Stimulated activated CD8-positive, alpha-beta memory T cell treated with anti-CD3 and anti-CD28 coated beads, Interleukin-7, amount 100 ng/mL, for 4 hours (primary cell): ENCODE data around the gene TNFSF11.

ENCODE experiments used
- DNase-seq, 2 donors: peaks; one replicate each; pipeline ENCODE4 v3.0.0-alpha.2; 2020; ENCODE audit warnings: low read depth in 2 of 2

TNFSF11 gene

DNA sequence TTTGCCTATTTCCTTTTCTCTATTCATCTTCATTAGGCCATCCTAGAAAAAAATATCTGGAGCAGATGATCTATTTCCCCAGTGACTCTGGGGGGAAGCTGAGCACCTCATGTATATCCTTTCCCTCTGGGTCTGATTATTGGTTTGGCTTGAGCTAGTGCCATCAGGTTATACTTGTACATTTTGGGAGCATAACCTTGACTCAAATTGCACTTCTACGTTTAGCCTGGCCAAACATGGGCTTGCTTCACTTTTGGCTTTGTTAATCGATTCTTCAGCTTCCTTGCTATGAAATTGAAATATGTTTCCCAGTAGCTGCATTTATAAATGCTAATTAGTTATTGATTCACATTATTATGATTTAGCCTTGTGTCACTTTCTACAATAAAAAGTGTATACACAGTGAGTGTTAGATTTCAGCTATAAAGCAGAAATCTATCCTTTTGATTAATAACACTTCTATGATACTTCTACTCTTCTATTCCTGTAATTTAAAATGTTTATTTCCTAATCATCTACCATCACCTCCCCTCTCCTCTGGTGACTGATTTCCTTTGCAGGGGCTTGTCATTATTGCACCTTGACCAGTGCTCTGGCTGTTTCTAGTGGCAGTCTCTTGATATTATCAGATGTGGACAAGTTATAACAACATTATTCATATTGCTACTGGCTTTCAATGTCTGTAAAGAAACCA, 37.3 kb downstream of the TNFSF11 start:
- DNase-seq, result no peak

DNA sequence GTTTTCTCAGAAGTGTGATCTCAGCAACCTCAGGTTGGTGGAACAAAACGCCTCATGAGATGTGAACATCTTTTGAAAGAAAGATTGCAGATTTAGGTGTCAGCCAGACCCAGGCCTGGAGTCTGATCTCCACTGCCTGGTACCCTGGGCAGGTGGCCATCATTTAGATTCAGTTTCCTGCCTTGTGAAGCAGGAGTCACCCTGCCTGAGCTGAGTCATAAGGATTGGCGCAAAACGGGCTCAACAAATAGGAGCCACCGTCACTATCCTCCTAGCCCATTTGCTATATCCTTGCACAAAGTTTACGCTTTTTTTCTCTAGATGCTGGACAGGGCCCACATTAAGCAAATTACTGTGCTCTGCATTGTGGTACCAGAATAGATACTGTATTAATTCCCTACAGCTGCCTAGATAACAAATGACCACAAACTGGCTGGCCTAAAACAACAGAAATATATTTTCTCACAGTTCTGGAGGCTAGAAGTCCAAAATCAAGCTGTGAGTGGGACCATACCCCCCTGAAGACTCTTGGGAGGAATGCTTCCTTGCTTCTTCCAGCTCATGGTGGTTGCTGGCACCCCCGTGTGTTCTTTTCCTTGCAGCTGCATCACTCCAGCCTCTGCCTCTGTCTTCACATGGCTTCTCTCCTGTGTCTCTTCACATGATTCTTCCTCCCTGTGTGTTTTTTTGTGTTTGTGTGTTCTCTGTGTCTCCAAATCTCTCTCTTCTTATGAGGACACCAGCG, 38.2 kb downstream of the TNFSF11 start:
- no peak for DNase-seq

DNA sequence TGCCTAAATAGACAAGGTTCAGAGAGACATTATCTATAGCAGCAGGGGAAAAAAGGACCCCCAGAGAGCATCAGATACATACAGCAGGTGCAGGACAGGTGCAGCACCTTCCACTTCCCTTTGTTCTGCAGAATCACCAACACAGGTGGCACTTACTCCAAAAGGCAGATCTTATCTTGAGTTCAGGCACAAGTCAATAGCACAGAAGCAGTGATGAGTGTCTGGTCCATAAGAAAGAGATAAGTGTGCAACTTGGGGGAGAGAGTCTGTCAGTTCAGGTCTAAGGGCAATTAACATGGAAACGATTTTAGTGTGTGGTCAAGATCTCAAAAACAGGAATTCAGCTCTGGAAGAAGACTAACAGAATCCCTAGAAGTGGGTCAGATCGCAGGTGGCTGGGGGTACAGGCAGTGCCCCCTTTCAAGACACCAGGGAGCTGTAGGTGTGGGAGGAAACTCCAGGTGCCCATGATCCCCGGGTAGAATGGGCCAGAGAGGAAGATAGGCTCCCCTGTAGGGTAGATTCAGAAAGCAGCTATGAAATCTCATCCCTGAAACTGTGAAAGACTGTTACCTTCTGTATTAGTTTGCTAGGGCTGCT, 40.6 kb downstream of the TNFSF11 start:
- DNase-seq, result no peak

DNA sequence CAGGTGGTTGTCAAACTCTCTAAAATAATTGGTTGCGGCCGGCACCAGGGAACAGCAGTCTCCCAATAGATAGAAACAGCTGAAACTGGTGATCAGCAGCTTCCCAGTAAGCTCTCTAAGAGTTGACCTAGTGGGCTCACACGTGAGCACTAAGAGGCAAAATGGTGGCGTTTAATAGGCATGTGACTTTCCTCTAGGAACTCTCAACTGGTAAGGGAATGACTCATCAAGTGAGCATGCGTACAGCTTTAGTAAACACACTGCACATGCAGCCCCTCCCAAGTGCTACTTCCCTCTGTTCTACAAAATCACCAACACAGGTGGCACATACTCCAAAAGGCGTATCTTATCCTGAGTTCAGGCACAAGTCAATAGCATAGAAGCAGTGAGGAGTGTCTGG, 41.7 kb downstream of the TNFSF11 start:
- DNase-seq, result no peak

DNA sequence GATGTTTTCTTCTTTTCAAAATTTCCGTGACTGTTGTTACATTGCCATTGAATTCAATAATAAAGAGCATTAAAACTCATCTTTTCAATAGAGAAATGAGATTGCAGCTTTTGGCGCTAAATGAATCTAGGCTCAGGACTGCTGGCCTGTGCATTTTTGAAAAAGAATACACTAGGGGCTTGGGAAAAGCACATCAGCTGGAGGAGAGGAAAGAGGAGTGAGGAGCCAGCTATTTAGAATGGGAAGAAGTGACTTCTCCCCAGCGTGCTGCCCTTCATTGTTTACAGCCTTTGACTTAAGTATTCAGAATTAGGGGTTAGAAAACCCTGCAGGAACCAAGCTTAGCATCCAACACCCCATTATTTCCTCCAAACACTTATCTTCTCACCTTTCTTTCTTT, 43.3 kb downstream of the TNFSF11 start:
- DNase-seq, result no peak

DNA sequence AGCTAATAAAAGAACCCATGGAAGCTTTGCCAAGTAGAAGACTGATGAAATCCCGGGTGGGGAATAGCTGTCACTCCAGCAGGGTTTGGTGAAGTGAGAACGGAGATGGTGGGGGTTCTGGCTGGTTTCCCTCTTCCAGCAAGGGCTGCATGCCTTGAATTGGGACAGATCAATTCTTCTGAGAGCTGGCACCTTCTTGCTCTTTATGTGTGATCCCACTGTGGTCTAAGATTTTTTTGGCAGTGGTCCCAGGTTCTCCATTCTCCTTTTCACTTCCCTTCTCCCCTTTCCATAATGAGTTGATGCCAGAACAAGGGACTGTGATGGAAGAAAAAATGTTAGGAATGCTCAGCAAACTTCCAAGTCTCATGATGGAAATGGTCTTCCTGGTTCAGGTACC, 50.0 kb downstream of the TNFSF11 start:
- DNase-seq, result no peak

DNA sequence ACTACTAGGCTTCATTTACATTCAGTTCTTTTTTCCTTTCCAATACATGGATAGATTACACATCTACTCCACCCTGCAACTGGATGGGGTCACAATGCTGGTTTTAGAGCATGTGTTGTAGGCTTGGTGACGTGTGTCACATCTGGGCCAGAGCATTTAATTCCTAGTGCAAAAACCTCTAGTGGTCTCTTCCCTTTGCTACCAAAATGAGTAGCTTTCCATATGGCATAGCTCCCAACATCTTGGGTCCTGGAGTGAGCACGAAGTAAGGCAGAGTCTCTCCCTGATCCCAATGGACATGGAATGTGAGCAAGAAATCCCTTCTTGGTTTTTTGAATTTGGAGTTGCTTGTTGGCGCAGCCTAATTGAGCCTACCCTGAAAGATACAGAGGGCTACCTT, 51.7 kb downstream of the TNFSF11 start:
- DNase-seq, result no peak

DNA sequence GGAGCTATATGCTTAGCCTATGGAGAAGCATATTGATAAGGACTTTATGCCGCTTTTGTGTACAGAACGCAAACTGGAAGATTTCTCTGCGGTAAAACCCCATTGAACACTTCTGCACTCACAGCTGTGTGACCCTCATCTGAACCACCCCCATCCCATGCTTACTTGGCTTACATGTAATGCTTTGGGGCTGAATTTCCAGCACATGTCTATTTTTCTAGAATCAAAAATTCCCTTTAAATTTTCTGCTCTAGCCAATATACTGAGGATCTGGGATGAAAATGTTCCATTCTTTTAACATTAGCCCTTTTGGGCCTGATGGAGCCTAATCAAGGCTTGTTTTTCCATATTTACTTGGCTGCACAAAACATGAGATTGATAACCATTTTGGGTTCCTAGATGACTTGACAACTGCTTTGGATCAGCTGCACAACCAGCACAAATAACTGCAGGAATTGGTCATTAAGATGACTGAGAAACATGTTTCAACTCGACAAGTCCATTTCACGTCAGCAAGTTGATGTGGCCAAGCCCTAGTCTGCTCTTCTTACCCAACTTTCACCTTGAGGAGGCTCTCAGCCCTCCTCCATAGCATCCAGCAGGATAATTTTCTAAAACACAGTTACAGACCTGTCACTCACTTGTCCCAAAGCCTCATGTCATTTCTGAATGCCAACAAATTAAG, 52.4 kb downstream of the TNFSF11 start:
- no peak for DNase-seq

DNA sequence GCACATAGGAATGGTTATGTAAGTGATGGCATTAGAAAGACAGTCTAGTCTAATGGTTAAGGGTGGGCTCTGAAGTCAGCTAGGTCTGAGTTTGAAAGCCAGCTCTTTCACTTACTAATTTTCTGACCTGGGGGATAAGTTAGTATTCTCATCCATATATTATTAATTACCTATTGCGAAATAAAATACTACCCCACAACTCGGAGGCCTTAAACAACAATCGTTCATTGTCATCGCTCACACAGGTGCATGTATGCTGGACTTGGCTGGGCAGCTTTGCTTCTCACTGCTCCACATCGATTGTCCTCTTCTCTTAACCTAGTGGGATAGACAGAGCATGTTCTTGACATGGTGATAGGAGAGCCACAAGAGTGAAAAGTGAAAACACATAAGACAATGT, 54.7 kb downstream of the TNFSF11 start:
- no peak for DNase-seq

DNA sequence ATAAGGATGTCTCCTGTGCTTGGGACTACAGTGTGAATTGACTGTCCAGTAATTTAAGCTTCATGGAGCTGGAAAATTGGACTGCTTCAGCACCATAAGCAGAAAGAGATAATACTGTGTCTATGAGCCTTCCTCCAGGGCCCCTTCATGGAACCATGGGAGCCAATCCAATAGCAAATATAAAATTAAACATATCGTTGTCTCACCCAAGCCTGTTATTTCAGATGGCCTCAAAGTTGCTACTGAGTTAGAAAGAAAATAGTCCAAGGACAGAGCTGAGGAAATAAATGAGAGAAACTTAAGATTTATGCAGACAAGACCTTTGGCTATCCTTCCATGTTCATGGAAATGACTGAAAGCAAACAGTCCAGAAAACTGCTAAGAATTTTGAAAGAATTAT, 57.2 kb downstream of the TNFSF11 start:
- no peak for DNase-seq

DNA sequence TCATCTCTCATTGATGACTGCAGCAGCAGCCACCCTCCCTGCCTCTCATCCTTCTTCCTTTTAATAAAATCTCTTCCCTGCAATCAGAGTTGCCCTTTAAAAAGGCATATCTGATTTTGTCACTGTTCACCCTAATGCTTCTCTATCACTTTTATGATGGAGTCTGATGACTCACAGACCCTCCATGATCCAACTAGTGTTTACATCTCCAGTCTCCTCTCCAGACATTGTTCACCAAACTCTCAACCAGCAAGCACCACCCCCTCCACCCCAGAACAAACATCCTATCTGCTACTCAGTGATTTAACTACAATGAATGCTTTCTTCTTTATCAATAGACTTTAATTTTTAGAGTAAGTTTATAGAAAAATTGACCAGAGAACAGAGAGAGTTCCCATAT, 59.5 kb downstream of the TNFSF11 start:
- DNase-seq, result no peak

DNA sequence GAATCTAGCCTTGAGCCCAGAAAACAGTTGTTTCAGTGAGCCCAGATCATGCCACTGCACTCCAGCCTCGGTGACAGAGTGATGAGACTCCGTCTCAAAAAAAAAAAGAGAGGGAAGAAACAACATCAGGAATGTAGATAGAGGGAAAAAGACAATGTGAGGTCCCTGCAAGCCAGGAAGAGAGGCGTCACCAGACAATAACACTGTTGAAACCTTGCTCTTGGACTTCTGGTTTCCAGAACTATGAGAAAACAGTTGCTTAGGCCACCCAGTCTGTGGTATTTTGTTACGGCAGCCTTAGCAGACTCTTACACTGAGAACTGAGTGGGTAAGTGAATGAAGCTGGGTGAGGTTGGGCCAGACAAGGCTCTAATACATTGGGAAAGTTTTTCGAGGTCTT, 64.1 kb downstream of the TNFSF11 start:
- DNase-seq, result no peak

DNA sequence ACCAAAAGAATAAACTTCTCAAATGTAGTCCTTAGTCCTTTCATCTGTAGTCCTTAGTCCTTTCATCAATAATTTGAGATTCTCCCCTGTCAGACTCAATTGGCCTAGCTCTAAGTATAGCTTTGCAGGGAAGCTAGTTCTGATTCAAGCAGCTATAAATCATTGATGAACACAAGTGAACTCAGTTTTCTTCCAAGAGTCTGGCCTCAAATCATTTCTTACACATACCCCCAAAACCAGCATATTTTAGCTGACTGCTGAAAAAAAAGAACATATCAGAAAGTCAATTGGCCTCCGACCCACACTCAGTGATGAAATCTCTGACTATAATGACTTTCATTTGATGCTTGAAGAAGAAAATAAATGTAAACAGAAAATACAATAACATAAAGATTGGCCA, 64.9 kb downstream of the TNFSF11 start:
- no peak for DNase-seq

DNA sequence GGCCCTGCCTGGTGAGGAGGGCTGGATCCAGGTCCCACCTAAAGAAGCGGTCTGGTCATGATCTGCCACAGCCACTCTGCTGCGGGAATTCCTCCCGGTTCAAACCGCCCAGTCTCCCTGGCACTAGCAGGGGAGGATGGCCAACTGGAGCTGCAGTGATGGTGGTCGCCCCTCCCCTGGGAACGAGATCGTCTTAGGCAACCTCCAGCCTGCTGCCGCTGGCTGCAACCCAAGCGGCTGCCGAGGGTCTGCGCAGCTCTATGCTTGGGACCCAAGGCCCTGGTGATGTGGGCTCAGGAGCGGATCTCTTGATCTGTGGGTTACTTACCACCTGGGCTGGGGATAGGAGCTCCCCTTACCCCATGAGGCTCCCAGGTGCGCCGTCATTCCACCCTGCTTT, 69.1 kb downstream of the TNFSF11 start:
- DNase-seq, result no peak

DNA sequence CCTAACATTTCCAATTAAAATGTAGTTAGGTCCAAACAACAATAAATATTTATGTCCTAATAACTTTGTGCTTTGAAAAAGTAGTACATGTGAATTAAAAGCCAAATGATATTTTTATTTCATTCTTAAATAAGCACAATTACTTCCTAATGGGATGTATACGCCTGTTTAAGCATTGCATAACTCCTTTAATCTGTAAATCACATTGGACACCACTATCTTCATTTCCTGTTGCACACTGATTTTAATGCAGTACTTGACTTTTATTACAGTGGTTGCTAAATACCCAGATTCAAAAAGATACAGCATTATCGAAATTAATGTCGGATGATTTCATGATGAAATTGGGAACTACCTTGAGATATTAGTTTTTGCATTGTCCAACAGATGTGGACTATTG, 70.9 kb downstream of the TNFSF11 start:
- no peak for DNase-seq

DNA sequence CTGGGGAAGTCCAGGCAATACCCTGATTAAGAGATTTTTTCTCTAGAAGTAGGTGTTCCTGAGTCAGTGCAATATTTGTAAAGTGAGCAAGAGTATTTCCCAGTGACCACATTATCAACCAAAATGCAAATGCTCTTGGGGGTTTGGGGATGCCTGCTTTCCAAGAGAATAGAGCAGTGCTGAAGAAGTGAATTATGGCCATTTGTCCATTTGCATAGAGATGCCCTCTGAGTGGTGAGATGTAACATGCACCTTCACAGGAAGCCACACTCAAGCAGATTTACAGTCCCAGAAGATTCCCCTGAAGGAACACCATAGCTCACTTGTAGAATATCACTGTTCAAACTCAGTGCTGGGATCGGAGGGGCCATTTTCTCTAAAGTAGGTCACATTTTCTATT, 71.8 kb downstream of the TNFSF11 start:
- no peak for DNase-seq

DNA sequence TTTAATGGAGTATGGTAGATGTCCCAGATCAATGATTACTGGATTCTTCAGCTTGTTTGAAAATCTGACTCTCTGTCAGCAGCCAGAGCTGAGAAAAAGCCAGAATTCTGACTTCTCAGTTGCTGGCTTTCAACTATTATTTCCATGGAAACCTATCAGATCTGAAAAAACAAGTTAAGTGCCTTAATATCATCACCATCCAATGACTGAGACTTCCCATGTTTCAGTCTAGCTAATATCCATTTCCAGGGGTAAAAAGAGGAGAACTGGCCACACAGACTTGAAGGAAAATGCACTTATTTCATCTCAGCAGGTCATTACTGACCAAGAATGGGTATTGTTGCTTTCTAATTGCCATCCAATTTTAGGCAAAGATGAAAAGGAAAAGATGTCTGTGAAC, 75.2 kb downstream of the TNFSF11 start:
- no peak for DNase-seq

DNA sequence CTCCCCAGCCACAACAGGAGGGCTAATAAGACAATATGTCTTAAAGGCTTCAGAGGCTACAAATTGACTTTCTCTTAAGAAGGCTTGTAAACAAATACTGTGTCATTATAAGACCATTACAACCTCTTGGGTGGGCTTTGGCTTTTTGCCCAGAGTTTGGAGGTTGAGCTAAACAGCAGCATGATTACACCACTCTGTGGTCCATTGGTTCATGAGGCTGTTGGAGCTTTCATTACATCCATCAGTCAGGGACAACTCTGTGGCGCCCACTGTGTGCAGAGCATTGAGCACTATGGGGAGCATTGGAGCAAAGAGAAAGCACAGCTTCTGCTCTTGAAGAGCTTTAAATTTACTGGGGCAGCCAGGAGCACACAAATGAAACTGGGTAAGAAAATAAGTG, 75.9 kb downstream of the TNFSF11 start:
- DNase-seq, result no peak

DNA sequence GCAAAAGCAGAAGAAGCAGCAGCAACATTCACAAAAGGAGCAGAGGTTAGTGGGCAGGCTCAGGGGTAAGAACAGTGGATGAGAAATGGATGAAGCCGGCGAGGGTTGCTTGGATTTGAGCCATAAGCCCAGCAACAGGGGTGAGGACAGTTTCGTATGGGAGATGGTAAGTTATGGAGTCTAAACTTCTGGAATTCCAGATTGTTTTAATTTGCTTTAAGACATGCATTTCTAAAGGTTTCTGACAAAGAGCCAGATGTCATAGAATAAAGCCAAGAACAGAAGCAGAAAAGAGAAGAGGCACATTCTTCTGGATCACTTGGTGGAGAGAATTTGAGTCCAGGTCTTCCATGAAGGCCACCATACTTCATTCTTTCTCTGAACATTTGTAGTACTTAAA, 76.6 kb downstream of the TNFSF11 start:
- no peak for DNase-seq

DNA sequence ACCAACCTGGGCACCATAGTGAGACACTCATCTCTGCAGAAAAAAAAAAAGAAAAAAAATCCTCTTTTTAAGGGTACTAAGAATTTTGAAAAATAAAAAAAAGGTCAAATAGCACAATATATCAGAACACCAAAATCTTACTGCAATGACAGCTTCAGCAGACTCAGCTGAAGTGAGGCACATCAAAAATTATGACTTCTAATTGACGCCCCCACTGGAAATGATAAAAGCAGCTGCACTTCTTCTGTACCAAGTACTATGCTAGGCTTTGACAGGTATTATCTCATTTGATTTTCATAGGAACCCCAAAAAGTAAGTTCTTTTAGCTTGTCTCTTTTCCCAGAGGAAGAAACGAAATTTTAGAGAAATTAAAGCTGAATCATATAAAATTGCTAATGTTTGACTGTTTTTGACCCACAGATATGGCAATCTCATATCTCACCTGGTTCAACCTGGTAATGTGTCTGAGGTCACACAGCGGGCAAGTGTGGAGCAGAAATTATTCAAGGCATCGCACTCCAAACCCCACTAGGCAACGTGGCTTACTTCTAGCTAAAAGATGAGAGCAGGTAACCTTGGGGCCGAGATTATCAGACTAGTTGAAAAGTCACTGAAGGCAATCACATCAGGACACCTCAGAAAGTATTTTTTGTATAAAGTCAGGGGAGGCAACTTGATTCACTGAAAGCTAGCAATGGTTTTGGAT, 78.1 kb downstream of the TNFSF11 start:
- no peak for DNase-seq

DNA sequence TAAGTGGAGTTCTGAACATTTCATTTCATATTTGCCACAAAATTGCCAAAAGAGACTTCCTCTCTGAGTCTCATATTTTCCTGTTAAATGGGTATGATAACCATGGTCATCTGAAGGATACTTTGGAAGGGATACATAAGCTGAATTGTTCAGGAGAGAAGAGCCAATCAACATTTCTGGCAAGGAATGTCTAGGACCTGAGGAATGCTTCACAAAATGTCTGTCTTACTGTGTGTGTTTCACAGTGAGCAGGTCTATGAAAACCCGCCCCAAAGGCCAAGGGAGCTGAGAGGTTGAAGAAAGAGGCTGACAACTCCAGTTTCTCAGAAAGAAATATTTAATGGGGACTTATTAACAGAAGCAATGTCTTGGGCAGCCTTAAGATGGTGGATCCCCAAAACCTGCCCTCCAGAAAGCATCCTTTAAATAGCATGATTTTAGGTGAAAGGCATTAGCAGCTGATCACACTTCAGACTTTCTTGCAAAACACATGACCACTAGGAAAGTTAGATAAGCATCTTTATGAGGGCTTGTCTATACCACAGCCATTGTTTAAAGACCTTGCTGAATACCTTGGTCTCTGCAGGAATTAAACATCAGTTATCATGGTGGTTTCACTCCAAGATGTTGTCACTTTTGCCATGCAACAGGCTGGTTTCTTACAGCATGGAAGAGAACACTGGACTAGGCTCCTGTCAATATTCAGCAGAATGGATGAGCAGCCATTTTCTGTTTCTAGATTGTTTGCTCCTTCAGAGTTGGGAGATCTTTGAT, 78.9 kb downstream of the TNFSF11 start:
- no peak for DNase-seq
